GM19099 (cell line): ENCODE data around the gene GOLGA6L6.
"Not testable (repeated sequence)": the region's sequence is repeated elsewhere in the genome, so short reads cannot be mapped to it uniquely, and the experiment has no call there.

ENCODE experiments used
- POLR2A ChIP-seq: IDR thresholded peaks from 3 replicates; pipeline ENCODE4 v1.6.1; 2011; ENCODE audit warnings: low read depth; ENCODE audit not compliant: insufficient read length; ENCODE audit errors: extremely low read depth

GOLGA6L6 gene, protein sequence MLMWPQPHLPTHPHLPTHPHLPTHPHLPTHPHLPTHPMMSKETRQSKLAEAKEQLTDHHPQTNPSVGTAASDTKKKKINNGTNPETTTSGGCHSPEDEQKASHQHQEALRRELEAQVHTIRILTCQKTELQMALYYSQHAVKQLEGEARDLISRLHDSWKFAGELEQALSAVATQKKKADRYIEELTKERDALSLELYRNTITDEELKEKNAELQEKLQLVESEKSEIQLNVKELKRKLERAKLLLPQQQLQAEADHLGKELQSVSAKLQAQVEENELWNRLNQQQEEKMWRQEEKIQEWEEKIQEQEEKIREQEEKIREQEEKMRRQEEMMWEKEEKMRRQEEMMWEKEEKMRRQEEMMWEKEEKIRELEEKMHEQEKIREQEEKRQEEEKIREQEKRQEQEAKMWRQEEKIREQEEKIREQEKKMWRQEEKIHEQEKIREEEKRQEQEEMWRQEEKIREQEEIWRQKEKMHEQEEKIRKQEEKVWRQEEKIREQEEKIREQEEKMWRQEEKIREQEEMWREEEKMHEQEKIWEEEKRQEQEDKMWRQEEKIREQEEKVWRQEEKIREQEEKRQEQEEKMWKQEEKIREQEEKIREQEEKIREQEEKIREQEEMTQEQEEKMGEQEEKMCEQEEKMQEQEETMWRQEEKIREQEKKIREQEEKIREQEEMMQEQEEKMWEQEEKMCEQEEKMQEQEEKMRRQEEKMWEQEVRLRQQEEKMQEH

DNA sequence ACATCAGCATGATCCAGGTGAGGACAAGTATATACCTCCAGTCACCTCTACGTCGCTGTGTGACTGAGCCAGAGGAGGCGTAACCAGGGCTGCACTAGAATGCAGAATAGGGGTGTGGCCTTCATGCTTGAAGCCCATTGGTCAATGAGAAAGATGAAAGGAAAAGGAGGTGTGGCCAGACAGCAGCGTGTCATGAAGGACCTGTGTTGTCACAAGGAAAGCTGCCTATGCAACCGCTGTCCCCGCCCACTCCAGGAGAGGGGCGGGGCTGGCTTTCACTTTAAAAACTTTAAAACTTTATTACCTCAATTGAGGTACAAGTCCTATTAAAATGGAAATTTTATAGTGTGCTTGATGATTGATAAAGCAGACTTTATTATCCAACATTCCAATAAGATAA, at the start of gene GOLGA6L6:
GOLGA6L6 (minus strand) TSS at position 101 of the 400 bp plus-strand sequence; CDS start at position 10, 91 bp downstream.
- TF ChIP-seq POLR2A = not testable (repeated sequence)
